ENCODE results near the gene DNAAF1.
A peak's percentile ranks its signal among the peaks of the same experiment; 100 is the strongest.

Gene DNAAF1

GRCh38 chr16:84124257-84125073, 20.6 kb upstream of the DNAAF1 start:
- DNase-seq = no peak

- no peak for DNase-seq
Measured at GRCh38 chr16:84131117-84131516, 14.0 kb upstream of the DNAAF1 start.

GRCh38 chr16:84132527-84133285, 12.4 kb upstream of the DNAAF1 start:
- no peak for DNase-seq

- peak; percentile 42 for DNase-seq
Measured at GRCh38 chr16:84136331-84137125, 8.6 kb upstream of the DNAAF1 start.

- DNase-seq = peak; percentile 45
Measured at GRCh38 chr16:84137287-84137686, 7.8 kb upstream of the DNAAF1 start.

- DNase-seq = no peak
Measured at GRCh38 chr16:84137769-84138357, 7.2 kb upstream of the DNAAF1 start.

- DNase-seq = no peak
Measured at GRCh38 chr16:84138500-84138823, 6.6 kb upstream of the DNAAF1 start.

- peak; percentile 58 for DNase-seq
Measured at GRCh38 chr16:84138824-84139627, 6.1 kb upstream of the DNAAF1 start.

- DNase-seq = no peak
Measured at GRCh38 chr16:84139628-84140258, 5.4 kb upstream of the DNAAF1 start.

- peak; percentile 43 for DNase-seq
Measured at GRCh38 chr16:84141143-84141670, 3.9 kb upstream of the DNAAF1 start.

- DNase-seq = no peak
Measured at GRCh38 chr16:84143081-84143480, 2.0 kb upstream of the DNAAF1 start.

GRCh38 chr16:84143784-84144199, 1.3 kb upstream of the DNAAF1 start:
- DNase-seq = no peak

- peak; percentile 82 for DNase-seq
Measured at GRCh38 chr16:84144209-84144858, 774 bp upstream of the DNAAF1 start.

GRCh38 chr16:84150926-84151325, 5.8 kb downstream of the DNAAF1 start:
- DNase-seq = no peak

- DNase-seq = no peak
Measured at GRCh38 chr16:84153660-84154214, 8.6 kb downstream of the DNAAF1 start.

- DNase-seq = no peak
Measured at GRCh38 chr16:84155226-84155625, 10.1 kb downstream of the DNAAF1 start.

- DNase-seq = no peak
Measured at GRCh38 chr16:84155771-84156170, 10.7 kb downstream of the DNAAF1 start.

GRCh38 chr16:84156342-84156784, 11.3 kb downstream of the DNAAF1 start:
- DNase-seq = no peak

GRCh38 chr16:84159007-84159406, 13.9 kb downstream of the DNAAF1 start:
- DNase-seq = no peak

- DNase-seq = no peak
Measured at GRCh38 chr16:84159800-84160199, 14.7 kb downstream of the DNAAF1 start.

Data from eye (tissue), 1 donor.